Measurements from ENCODE around the gene WDR93. TPM values are rescaled to one million over a fixed set of nuclear protein-coding genes. Genes with fewer than 3 reads are reported as not detected.
A peak's percentile ranks its signal among the peaks of the same experiment; 100 is the strongest.

The WDR93 gene
- total RNA-seq, 4 donors from 2014 or later, result 0.13 to 0.42 (median 0.17) TPM; not detected in 1

DNA sequence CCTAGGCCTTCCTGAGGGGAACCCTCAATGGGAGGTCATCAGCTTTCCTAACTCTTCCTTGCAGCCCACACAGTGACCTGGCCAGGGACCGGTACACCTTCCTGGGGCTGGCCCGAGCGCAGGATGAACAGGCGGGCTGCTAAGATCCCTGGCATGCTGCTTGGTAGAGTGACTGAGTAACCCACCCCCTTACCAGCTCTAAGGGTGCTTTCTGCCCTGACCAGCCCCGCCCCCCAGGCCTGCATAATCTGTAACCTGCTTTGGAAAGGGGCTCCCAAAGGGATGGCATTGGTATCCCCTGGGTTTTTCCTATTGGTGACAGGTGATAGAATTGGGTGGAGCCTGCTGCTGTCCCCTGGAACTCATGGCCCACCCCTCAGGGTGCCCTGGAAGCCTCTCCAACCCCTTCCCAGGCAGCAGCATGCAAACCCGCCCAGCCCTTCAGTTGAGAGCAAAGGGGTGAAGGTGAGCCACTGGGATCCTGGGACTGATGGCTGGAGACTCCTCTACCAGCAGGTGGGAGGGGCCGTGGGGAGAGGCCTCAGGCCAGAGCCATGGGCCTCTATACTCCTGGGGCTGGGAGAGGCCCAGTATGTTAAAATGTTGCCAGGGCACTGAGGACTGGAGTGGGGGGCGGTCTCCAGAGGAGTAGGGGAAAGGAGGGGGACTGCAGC is 24.3 kb upstream of the WDR93 start:
- DNase-seq (ENCODE audit: extremely low spot score), result no peak
- no peaks in the 10 kb centered on the region for H3K9me3 ChIP-seq
- 94% methylated on average over 6 of the region's 8 CpGs for WGBS
- peak overlapping the region; percentile 88 to 91 (median 90) for H3K27ac ChIP-seq (replicated peaks in 1 of 4)
- H3K27me3 ChIP-seq, result no peaks in the 10 kb centered on the region
- peaks cover 22 to 31% (median 23%) of the 10 kb centered on the region in 4 donors for H3K4me1 ChIP-seq
- intact Hi-C loops (cut with DNase I), result no loop called here
- H3K4me3 ChIP-seq, result peak overlapping the region; percentile 54 to 62 (median 56)
- H3K36me3 ChIP-seq, result no peaks in the 10 kb centered on the region
- no peak for TF ChIP-seq POLR2A (IDR thresholded peaks at IDR 0.05; ENCODE audit: low read depth)

DNA sequence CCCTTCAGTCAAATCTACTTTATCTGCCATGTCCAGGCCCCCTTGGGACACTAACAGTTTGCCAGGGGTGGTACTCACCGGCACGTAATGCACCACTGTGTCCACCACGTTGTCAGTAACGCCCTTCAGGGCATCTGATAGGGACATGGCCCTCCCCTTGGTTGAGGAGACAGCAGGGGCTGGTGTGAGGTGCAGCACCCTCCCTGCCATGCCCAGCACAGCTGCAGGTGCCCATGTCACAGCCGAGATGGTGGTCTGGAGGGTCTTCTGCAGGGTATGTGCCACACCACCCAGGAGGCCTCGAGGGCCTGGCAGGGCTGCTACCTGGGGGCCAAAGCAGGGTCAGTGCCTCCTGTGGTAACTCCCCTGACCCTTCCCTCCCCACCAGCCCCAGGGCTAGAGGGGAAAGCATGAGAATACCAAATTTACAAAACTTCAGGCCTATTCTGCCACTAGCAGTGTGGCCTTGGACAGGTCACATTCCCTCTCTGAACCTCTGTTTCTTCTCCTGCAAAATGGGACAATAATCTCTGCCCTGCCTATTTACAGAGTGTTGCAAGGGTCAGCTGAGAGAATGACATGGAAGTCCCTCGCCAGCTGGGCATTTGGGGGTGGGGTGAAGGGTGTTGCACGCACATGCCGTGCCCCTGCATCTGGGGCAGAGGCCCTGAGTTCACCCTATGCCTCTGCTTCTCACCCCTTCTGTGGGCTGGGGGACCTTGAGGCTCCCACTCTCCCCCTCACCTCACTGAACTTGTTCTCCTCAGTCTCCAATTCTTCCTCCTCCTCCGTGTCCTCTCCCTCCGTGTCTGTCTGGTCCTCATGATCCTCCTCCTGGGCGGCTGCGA is 23.5 kb upstream of the WDR93 start:
- no peak for DNase-seq (ENCODE audit: extremely low spot score)
- no peaks in the 10 kb centered on the region for H3K9me3 ChIP-seq
- H3K27me3 ChIP-seq, result no peaks in the 10 kb centered on the region
- intact Hi-C loops (cut with DNase I), result no loop called here
- TF ChIP-seq POLR2A (IDR thresholded peaks at IDR 0.05; ENCODE audit: low read depth), result no peak
- peak overlapping the region in 3 of 4 donors; percentile 90 to 91 (median 91) for H3K27ac ChIP-seq (replicated peaks in 1 of 4)
- no peak overlapping the region for H3K4me3 ChIP-seq
- no peaks in the 10 kb centered on the region for H3K36me3 ChIP-seq
- 92% methylated on average over 11 of the region's 13 CpGs for WGBS
- peaks cover 25 to 38% (median 26%) of the 10 kb centered on the region in 4 donors for H3K4me1 ChIP-seq

DNA sequence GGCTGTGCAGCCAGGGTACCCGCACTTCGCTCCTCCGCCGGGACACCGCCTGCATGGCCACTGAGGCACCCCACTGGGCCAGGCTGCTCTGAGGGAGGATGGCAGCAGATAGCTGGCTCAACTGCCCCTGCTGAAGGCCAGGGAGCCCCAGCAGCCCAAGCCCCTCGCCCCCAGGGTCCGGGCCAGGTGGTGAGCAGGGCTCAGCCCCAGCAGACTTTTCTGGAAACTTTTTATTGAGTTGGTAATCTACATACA is 23.0 kb upstream of the WDR93 start:
- WGBS, result 98% methylated on average over 7 of the region's 7 CpGs
- no peaks in the 10 kb centered on the region for H3K36me3 ChIP-seq
- DNase-seq (ENCODE audit: extremely low spot score), result no peak
- no peak overlapping the region for H3K27ac ChIP-seq (replicated peaks in 1 of 4)
- H3K4me1 ChIP-seq, result peaks cover 23 to 40% (median 31%) of the 10 kb centered on the region in 4 donors
- intact Hi-C loops (cut with DNase I), result no loop called here
- no peaks in the 10 kb centered on the region for H3K27me3 ChIP-seq
- H3K9me3 ChIP-seq, result no peaks in the 10 kb centered on the region
- TF ChIP-seq, protein P1, sequence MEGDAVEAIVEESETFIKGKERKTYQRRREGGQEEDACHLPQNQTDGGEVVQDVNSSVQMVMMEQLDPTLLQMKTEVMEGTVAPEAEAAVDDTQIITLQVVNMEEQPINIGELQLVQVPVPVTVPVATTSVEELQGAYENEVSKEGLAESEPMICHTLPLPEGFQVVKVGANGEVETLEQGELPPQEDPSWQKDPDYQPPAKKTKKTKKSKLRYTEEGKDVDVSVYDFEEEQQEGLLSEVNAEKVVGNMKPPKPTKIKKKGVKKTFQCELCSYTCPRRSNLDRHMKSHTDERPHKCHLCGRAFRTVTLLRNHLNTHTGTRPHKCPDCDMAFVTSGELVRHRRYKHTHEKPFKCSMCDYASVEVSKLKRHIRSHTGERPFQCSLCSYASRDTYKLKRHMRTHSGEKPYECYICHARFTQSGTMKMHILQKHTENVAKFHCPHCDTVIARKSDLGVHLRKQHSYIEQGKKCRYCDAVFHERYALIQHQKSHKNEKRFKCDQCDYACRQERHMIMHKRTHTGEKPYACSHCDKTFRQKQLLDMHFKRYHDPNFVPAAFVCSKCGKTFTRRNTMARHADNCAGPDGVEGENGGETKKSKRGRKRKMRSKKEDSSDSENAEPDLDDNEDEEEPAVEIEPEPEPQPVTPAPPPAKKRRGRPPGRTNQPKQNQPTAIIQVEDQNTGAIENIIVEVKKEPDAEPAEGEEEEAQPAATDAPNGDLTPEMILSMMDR (IDR thresholded peaks at IDR 0.05), result no peak
- TF ChIP-seq POLR2A (IDR thresholded peaks at IDR 0.05; ENCODE audit: low read depth), result no peak
- no peak for TF ChIP-seq POLR2AphosphoS5 (IDR thresholded peaks at IDR 0.05)
- TF ChIP-seq EP300 (IDR thresholded peaks at IDR 0.05), result no peak
- no peak overlapping the region for H3K4me3 ChIP-seq

DNA sequence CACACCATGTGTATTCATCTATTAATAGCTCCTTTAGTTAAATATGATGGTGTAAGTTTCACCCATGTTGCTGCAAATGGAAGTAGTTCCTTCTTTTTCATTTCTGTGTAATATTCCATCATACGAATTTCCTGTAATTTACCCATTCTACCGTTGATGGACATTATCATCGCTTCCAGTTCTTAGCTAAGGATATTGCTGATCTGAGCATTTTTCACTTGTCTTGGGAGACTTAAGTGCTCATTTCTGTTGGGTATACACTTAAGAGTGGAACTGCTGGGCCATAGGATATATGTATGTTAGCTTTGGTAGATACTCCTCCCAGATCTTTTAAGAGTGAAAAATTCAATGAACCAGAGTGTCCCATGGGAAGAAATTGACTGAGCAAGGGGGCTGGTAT is 22.4 kb upstream of the WDR93 start:
- no peaks in the 10 kb centered on the region for H3K9me3 ChIP-seq
- H3K4me3 ChIP-seq, result no peak overlapping the region
- no peaks in the 10 kb centered on the region for H3K36me3 ChIP-seq
- no peak for TF ChIP-seq EP300 (IDR thresholded peaks at IDR 0.05)
- no peak for TF ChIP-seq POLR2AphosphoS5 (IDR thresholded peaks at IDR 0.05)
- TF ChIP-seq POLR2A (IDR thresholded peaks at IDR 0.05; ENCODE audit: low read depth), result no peak
- TF ChIP-seq, protein P1 (IDR thresholded peaks at IDR 0.05), result no peak
- no peak overlapping the region for H3K27ac ChIP-seq (replicated peaks in 1 of 4)
- intact Hi-C loops (cut with DNase I), result no loop called here
- no peaks in the 10 kb centered on the region for H3K27me3 ChIP-seq
- peaks cover 18 to 40% (median 32%) of the 10 kb centered on the region in 4 donors for H3K4me1 ChIP-seq
- no peak for DNase-seq (ENCODE audit: extremely low spot score)
- 95% methylated on average over 3 of the region's 3 CpGs for WGBS

DNA sequence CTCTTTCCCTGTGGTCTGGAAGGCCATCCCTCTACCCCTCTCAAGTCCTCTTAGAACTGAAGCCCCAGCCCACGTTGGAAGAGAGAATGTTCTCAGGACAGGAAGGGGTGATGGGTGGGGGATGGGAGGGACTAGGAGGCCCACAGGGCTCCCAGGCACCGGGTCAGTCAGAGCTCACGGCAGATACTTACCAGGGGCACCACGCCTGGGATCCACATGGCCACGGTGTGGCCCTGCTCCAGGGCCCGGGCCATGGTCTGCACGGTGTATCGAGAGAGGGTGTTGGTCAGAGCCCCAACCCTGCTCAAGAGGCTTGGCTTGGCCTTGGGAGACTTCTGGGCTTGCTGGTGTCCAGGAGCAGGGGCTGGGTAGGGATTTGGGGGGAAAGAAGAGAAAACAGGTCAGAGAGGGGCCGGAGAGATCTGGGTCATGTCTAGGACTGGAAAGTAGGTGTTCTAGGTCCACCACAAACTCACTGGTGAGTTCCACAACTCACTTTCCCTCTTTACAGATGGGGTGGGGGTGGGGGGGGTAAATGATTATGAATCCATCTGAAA is 21.2 kb upstream of the WDR93 start:
- Histone ChIP-seq H3K36me3 (no peaks in the 10 kb centered on the region), H3K9me3 (no peaks in the 10 kb centered on the region), H3K27me3 (no peaks in the 10 kb centered on the region), H3K4me3 (no peak overlapping the region), H3K4me1 (peaks cover 18 to 43% (median 33%) of the 10 kb centered on the region in 4 donors), H3K27ac (replicated peaks in 1 of 4) (no peak overlapping the region)
- TF ChIP-seq POLR2AphosphoS5 (IDR thresholded peaks at IDR 0.05), result no peak
- TF ChIP-seq EP300 (IDR thresholded peaks at IDR 0.05), result no peak
- TF ChIP-seq, protein P1 (IDR thresholded peaks at IDR 0.05), result no peak
- no peak for TF ChIP-seq POLR2A (IDR thresholded peaks at IDR 0.05; ENCODE audit: low read depth)
- DNase-seq (ENCODE audit: extremely low spot score), result no peak
- WGBS, result 95% methylated on average over 6 of the region's 9 CpGs
- intact Hi-C loops (cut with DNase I), result no loop called here

Data from esophagus muscularis mucosa (tissue), 4 donors.